ENCODE data around the gene NOM1. TPM values are rescaled to one million over a fixed set of nuclear protein-coding genes. Genes with fewer than 3 reads are reported as not detected.

The NOM1 gene
- polyA plus RNA-seq, 2 of the 4 experiments (the other 2 are of a cell fraction) = 15.5 to 17.7 TPM

DNA sequence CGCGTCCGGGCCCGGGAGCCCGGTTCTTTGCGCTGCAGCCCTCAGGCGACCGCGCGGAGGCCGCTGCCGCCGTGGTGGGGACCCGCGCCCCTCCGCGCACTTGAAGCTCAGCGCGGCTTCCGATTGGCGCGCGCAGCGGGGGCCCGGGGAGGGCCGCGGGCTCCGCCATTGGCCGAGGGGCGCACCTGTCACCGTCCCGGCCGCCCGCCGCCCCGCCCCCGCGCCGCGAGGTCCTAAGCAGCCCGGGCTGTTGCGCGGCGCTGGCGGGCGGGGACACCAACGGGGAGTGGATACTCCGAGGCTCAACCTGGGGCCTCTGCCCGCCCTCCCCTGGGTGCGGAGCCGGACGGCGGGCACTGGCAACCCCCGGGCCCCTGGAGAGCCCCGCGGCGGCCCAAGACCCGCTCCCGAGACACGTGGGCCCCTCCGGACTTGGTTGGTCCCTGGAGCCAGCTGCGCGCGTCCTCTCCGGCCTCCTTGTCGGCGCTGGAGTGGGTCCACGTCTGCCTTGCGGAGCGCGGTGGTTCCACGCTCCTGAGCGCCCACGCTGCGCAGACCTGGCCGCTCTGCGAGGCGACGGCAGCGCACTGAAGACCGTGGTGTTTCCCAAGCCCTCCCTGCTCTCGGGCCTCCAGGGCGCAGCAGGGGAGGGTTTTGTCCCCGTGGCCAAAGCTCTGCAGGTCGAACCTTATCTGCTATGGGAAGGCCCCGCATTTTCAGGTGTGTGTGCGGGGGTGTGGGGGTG is 61.2 kb downstream of the NOM1 start, which contains the start of gene MNX1:
Gene MNX1 (minus strand): TSS at position 76 of the 745 bp plus-strand sequence. CDS start 313 bp downstream, outside the sequence.
- 1% methylated on average over 9 of the region's 87 CpGs for WGBS (ENCODE audit: missing lambda C conversion rate)
- DNase-seq (ENCODE audit: low read depth in 1 of 2, low spot score in 1 of 2) (peak; percentile 89 to 96), ATAC-seq (peak; percentile 81 to 95), FAIRE-seq (no peak)
- ChIA-PET POLR2A (interaction anchor here (0.6 to 1.1 kb wide), 5 partner anchors 9 to 1972 kb away, joined by 3 to 8 read pairs (median 3); partner anchors contain the start of gene LMBR1), CTCF (interaction anchor here (0.6 to 1.4 kb wide), 2 partner anchors 12 to 170 kb away, joined by 3 to 4 read pairs; no protein-coding TSS in a partner anchor)
- TF ChIP-seq RAD21 (conservative IDR thresholded peaks at IDR 0.05 in 1 of 2, IDR thresholded peaks at IDR 0.05 in 1 of 2) (no peak), ZSCAN20 (CRISPR knock-in tag; IDR thresholded peaks at IDR 0.05) (no peak), ESRRA (IDR thresholded peaks at IDR 0.05; ENCODE audit: borderline replicate concordance, low read length) (no peak), NPAS2 (CRISPR knock-in tag; IDR thresholded peaks at IDR 0.05; ENCODE audit: borderline replicate concordance) (no peak), HOXA7 (CRISPR knock-in tag; IDR thresholded peaks at IDR 0.05) (no peak), SMC3 (IDR thresholded peaks at IDR 0.05) (no peak; the same call in 2 of the 3 replicates), EP300 (IDR thresholded peaks at IDR 0.05) (no peak), JUN (IDR thresholded peaks at IDR 0.05) (peak; percentile 15 to 71; a peak in 3 of 5 replicates), BHLHE40 (IDR thresholded peaks at IDR 0.05; ENCODE audit: low read depth, low read length) (no peak), EHF (CRISPR knock-in tag; IDR thresholded peaks at IDR 0.05) (no peak), HEYL (CRISPR knock-in tag; IDR thresholded peaks at IDR 0.05) (no peak), RCOR1 (IDR thresholded peaks at IDR 0.05; ENCODE audit: low read depth, low read length) (no peak), RFX5 (IDR thresholded peaks at IDR 0.05) (0 out of 2 replicates have a peak, but pooled peaks have one; percentile 30), FOXS1 (CRISPR knock-in tag; IDR thresholded peaks at IDR 0.05) (no peak), EHMT2 (IDR thresholded peaks at IDR 0.05; ENCODE audit: low read depth) (no peak), PHF8 (IDR thresholded peaks at IDR 0.05; ENCODE audit: borderline replicate concordance, low read depth) (peak; percentile 37; the same call in 1 of the 2 replicates), POLR2AphosphoS2 (conservative IDR thresholded peaks at IDR 0.05; ENCODE audit: low read length) (no peak), NR3C1 (IDR thresholded peaks at IDR 0.05) (no peak), POLR2A (IDR thresholded peaks at IDR 0.05; ENCODE audit: low read length) (peak; percentile 40), ZFP36 (IDR thresholded peaks at IDR 0.05; ENCODE audit: borderline replicate concordance, partially characterized antibody) (no peak), FOSL2 (IDR thresholded peaks at IDR 0.05) (no peak), FOSL2 (CRISPR knock-in tag; IDR thresholded peaks at IDR 0.05) (no peak), TP53 (CRISPR knock-in tag; IDR thresholded peaks at IDR 0.05) (no peak), RNF2 (IDR thresholded peaks at IDR 0.05; ENCODE audit: borderline replicate concordance, low read depth) (no peak), MAZ (IDR thresholded peaks at IDR 0.05; ENCODE audit: borderline replicate concordance, low read depth, low read length) (no peak), MAFK (IDR thresholded peaks at IDR 0.05; ENCODE audit: partially characterized antibody) (no peak), CEBPB (IDR thresholded peaks at IDR 0.05) (no peak), ZC3H11A (IDR thresholded peaks at IDR 0.05) (no peak)
- TF ChIP-seq, protein P1, sequence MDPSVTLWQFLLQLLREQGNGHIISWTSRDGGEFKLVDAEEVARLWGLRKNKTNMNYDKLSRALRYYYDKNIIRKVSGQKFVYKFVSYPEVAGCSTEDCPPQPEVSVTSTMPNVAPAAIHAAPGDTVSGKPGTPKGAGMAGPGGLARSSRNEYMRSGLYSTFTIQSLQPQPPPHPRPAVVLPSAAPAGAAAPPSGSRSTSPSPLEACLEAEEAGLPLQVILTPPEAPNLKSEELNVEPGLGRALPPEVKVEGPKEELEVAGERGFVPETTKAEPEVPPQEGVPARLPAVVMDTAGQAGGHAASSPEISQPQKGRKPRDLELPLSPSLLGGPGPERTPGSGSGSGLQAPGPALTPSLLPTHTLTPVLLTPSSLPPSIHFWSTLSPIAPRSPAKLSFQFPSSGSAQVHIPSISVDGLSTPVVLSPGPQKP (IDR thresholded peaks at IDR 0.05; ENCODE audit: low read depth, low read length) = no peak
- TF ChIP-seq, protein P2, sequence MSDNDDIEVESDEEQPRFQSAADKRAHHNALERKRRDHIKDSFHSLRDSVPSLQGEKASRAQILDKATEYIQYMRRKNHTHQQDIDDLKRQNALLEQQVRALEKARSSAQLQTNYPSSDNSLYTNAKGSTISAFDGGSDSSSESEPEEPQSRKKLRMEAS (IDR thresholded peaks at IDR 0.05) = peak; percentile 48; the same call in 1 of the 2 replicates
- TF ChIP-seq, protein P3, sequence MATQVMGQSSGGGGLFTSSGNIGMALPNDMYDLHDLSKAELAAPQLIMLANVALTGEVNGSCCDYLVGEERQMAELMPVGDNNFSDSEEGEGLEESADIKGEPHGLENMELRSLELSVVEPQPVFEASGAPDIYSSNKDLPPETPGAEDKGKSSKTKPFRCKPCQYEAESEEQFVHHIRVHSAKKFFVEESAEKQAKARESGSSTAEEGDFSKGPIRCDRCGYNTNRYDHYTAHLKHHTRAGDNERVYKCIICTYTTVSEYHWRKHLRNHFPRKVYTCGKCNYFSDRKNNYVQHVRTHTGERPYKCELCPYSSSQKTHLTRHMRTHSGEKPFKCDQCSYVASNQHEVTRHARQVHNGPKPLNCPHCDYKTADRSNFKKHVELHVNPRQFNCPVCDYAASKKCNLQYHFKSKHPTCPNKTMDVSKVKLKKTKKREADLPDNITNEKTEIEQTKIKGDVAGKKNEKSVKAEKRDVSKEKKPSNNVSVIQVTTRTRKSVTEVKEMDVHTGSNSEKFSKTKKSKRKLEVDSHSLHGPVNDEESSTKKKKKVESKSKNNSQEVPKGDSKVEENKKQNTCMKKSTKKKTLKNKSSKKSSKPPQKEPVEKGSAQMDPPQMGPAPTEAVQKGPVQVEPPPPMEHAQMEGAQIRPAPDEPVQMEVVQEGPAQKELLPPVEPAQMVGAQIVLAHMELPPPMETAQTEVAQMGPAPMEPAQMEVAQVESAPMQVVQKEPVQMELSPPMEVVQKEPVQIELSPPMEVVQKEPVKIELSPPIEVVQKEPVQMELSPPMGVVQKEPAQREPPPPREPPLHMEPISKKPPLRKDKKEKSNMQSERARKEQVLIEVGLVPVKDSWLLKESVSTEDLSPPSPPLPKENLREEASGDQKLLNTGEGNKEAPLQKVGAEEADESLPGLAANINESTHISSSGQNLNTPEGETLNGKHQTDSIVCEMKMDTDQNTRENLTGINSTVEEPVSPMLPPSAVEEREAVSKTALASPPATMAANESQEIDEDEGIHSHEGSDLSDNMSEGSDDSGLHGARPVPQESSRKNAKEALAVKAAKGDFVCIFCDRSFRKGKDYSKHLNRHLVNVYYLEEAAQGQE (IDR thresholded peaks at IDR 0.05) = no peak
- TF ChIP-seq, protein P4, sequence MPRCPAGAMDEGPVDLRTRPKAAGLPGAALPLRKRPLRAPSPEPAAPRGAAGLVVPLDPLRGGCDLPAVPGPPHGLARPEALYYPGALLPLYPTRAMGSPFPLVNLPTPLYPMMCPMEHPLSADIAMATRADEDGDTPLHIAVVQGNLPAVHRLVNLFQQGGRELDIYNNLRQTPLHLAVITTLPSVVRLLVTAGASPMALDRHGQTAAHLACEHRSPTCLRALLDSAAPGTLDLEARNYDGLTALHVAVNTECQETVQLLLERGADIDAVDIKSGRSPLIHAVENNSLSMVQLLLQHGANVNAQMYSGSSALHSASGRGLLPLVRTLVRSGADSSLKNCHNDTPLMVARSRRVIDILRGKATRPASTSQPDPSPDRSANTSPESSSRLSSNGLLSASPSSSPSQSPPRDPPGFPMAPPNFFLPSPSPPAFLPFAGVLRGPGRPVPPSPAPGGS (IDR thresholded peaks at IDR 0.05) = peak; percentile 29; the same call in 1 of the 3 replicates
- TF ChIP-seq, protein P5, sequence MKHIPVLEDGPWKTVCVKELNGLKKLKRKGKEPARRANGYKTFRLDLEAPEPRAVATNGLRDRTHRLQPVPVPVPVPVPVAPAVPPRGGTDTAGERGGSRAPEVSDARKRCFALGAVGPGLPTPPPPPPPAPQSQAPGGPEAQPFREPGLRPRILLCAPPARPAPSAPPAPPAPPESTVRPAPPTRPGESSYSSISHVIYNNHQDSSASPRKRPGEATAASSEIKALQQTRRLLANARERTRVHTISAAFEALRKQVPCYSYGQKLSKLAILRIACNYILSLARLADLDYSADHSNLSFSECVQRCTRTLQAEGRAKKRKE (CRISPR knock-in tag; IDR thresholded peaks at IDR 0.05; ENCODE audit: low read depth) = no peak
- H3K4me1 ChIP-seq = peaks cover 24% of the 10 kb centered on the region
- H3K27ac ChIP-seq = peak within 1 kb of the TSS; percentile 92 to 93
- H3K4me2 ChIP-seq = peak within 1 kb of the TSS; percentile 89
- no peaks in the 10 kb centered on the region for H3K9me3 ChIP-seq
- H3K4me3 ChIP-seq = peak within 1 kb of the TSS; percentile 96

All from A549 (cell line).